Mucosa of gallbladder (tissue), 1 donor: Measurements from ENCODE around the gene KPNA1. TPM values are rescaled to one million over a fixed set of nuclear protein-coding genes. Genes with fewer than 3 reads are reported as not detected.

Experiments
- DNase-seq: peaks from one replicate; pipeline ENCODE4 v3.0.0-alpha.2; 2020; ENCODE audit warnings: low spot score
- total RNA-seq: library from RNA; stranded (reverse); gene quantifications from one replicate; pipeline ENCODE4 v1.2.1, GENCODE V29; 2021
- donor health status: DM: no; HTN: no; CAD: no.

KPNA1 gene
- total RNA-seq, 1 donor from 2014 or later: 55.2 TPM

- DNase-seq: no peak
These were observed 99.5 kb downstream of the KPNA1 start for GRCh38 chr3:122415104-122415744.

GRCh38 chr3:122414391-122414790 is 100.3 kb downstream of the KPNA1 start:
- no peak for DNase-seq

GRCh38 chr3:122410639-122411038 is 104.1 kb downstream of the KPNA1 start:
- DNase-seq: no peak

GRCh38 chr3:122410111-122410510 is 104.6 kb downstream of the KPNA1 start:
- DNase-seq: no peak

GRCh38 chr3:122409446-122409845 is 105.3 kb downstream of the KPNA1 start:
- no peak for DNase-seq

- DNase-seq: no peak
These were observed 106.8 kb downstream of the KPNA1 start for GRCh38 chr3:122407946-122408345.

- DNase-seq: no peak
These were observed 108.5 kb downstream of the KPNA1 start for GRCh38 chr3:122406198-122406597.

GRCh38 chr3:122405015-122405414 is 109.7 kb downstream of the KPNA1 start:
- no peak for DNase-seq

GRCh38 chr3:122403489-122403888 is 111.2 kb downstream of the KPNA1 start:
- DNase-seq: no peak

GRCh38 chr3:122398920-122399319 is 115.8 kb downstream of the KPNA1 start:
- DNase-seq: no peak

- DNase-seq: no peak
These were observed 117.5 kb downstream of the KPNA1 start for GRCh38 chr3:122397201-122397600.

- no peak for DNase-seq
These were observed 118.2 kb downstream of the KPNA1 start for GRCh38 chr3:122396511-122396910.

GRCh38 chr3:122395582-122395981 is 119.2 kb downstream of the KPNA1 start:
- no peak for DNase-seq

- no peak for DNase-seq
These were observed 120.6 kb downstream of the KPNA1 start for GRCh38 chr3:122394173-122394572.

GRCh38 chr3:122392868-122393844 is 121.6 kb downstream of the KPNA1 start:
- DNase-seq: no peak

GRCh38 chr3:122391681-122392446 is 122.9 kb downstream of the KPNA1 start:
- DNase-seq: no peak

- no peak for DNase-seq
These were observed 124.1 kb downstream of the KPNA1 start for GRCh38 chr3:122390665-122391064.

GRCh38 chr3:122389892-122390291 is 124.8 kb downstream of the KPNA1 start:
- DNase-seq: no peak

GRCh38 chr3:122389197-122389596 is 125.5 kb downstream of the KPNA1 start:
- no peak for DNase-seq

GRCh38 chr3:122387709-122388108 is 127.0 kb downstream of the KPNA1 start:
- DNase-seq: no peak

- peak; percentile 95 for DNase-seq
These were observed 130.7 kb downstream of the KPNA1 start, which contains the start of gene FAM162A for GRCh38 chr3:122383771-122384697. FAM162A (plus strand) TSS chr3:122384182; CDS start chr3:122384266, 84 bp downstream.
